Glomerular visceral epithelial cell (primary cell): ENCODE data around the gene PPM1K.
"Not testable (repeated sequence)": the region's sequence is repeated elsewhere in the genome, so short reads cannot be mapped to it uniquely, and the experiment has no call there.

ENCODE experiments used
- DNase-seq: peaks from one replicate; pipeline ENCODE4 v3.0.0-alpha.2; 2016; ENCODE audit errors: extremely low spot score

PPM1K gene

GRCh38 chr4:88284439-88285234 is at the start of gene PPM1K:
Gene PPM1K (minus strand): TSS chr4:88284561. CDS start chr4:88278583, 5,978 bp downstream.
- peak; percentile 99 for DNase-seq

- DNase-seq: no peak
Observed at GRCh38 chr4:88333741-88334405, 49.5 kb upstream of the PPM1K start.

- DNase-seq: no peak
Observed at GRCh38 chr4:88327665-88328064, 43.3 kb upstream of the PPM1K start.

- peak; percentile 24 for DNase-seq
Observed at GRCh38 chr4:88320780-88321373, 36.5 kb upstream of the PPM1K start.

GRCh38 chr4:88320224-88320779 is 35.9 kb upstream of the PPM1K start:
- peak; percentile 11 for DNase-seq

GRCh38 chr4:88318751-88319350 is 34.5 kb upstream of the PPM1K start:
- DNase-seq: no peak

GRCh38 chr4:88315460-88316017 is 31.2 kb upstream of the PPM1K start:
- no peak for DNase-seq

- not testable (repeated sequence) for DNase-seq
Observed at GRCh38 chr4:88313088-88313624, 28.8 kb upstream of the PPM1K start.

GRCh38 chr4:88308587-88308986 is 24.2 kb upstream of the PPM1K start:
- DNase-seq: no peak

- no peak for DNase-seq
Observed at GRCh38 chr4:88297725-88298454, 13.5 kb upstream of the PPM1K start.

- DNase-seq: no peak
Observed at GRCh38 chr4:88297212-88297516, 12.8 kb upstream of the PPM1K start.

- no peak for DNase-seq
Observed at GRCh38 chr4:88296413-88297211, 12.3 kb upstream of the PPM1K start.

GRCh38 chr4:88295656-88296055 is 11.3 kb upstream of the PPM1K start:
- DNase-seq: no peak

- no peak for DNase-seq
Observed at GRCh38 chr4:88291003-88291402, 6.6 kb upstream of the PPM1K start.

- no peak for DNase-seq
Observed at GRCh38 chr4:88286897-88287296, 2.5 kb upstream of the PPM1K start.

GRCh38 chr4:88285235-88285653 is 883 bp upstream of the PPM1K start:
- no peak for DNase-seq

GRCh38 chr4:88283661-88284438 is 511 bp downstream of the PPM1K start:
- peak; percentile 72 for DNase-seq

- DNase-seq: no peak
Observed at GRCh38 chr4:88280228-88280795, 4.0 kb downstream of the PPM1K start.

- DNase-seq: no peak
Observed at GRCh38 chr4:88277711-88278225, 6.6 kb downstream of the PPM1K start.
